ENCODE measurements around the gene WDR20.

DNA sequence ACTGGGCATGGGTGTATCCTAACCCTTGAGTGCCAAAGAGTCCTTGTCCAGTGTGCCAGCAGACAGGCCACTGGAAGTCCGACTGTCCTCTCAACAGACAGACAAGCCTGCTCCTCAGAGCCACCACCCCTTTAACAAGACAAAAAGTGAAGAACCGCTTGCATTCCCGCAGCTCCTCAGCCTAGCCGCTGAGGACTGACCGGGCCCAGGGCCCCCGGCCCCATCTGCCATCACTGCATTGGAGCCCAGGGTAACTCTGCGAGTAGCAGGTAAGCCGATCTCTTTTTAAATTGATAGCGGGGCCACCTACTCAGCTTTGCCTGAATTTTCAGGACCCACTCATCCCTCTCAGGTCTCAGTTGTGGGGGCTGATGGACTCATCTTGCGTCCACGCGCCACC, 96.3 kb downstream of the WDR20 start:
- no peak for TF ChIP-seq POLR2A (IDR thresholded peaks at IDR 0.05)
- no peak for TF ChIP-seq CTCF (IDR thresholded peaks at IDR 0.05)

Data from esophagus squamous epithelium (tissue), 4 donors.